AG10803 (cell line): Measurements from ENCODE around the gene GJA1.

ENCODE experiments used
- DNase-seq: peaks from one replicate; pipeline ENCODE4 v3.0.0; 2010; ENCODE audit warnings: low read depth
- H3K4me3 ChIP-seq: 2 replicates; pipeline ENCODE4 v1.5.1; 2011; ENCODE audit warnings: mild to moderate bottlenecking, low read length, control low read depth
- CTCF ChIP-seq: conservative IDR thresholded peaks from 2 replicates; pipeline ENCODE4 v1.5.1; 2011; ENCODE audit warnings: mild to moderate bottlenecking, low read length, control low read depth, inconsistent platforms

GJA1 gene

GRCh38 chr6:121449331-121449730, 13.9 kb downstream of the GJA1 start:
- no peak for TF ChIP-seq CTCF
- DNase-seq = no peak
- H3K4me3 ChIP-seq = no peak overlapping the region

- no peak for DNase-seq
- no peak overlapping the region for H3K4me3 ChIP-seq
- TF ChIP-seq CTCF = no peak
Measured at GRCh38 chr6:121450242-121450641, 14.8 kb downstream of the GJA1 start.

GRCh38 chr6:121451250-121451649, 15.8 kb downstream of the GJA1 start:
- no peak overlapping the region for H3K4me3 ChIP-seq
- DNase-seq = no peak
- TF ChIP-seq CTCF = no peak

GRCh38 chr6:121453191-121453590, 17.7 kb downstream of the GJA1 start:
- no peak overlapping the region for H3K4me3 ChIP-seq
- no peak for DNase-seq
- TF ChIP-seq CTCF = no peak

DNA sequence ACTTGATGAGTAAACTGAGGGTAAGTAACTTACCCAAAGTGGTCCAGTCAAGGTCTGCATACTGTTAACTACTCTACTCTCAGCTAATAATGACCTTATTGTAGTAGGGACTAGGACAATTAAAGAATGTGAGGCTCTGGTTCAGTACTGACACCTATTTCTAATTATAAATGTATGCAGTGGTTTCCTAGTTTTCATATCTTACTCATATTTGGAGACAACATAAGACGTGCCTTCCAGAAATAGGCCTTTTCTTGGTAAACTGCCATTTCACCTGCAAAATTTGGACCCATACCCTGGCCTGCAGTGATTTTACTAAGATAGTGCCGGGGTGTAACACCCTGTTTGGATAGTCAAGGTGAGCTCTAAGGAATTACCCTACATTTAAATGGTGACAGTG, 24.7 kb downstream of the GJA1 start:
- no peak for DNase-seq
- no peak for TF ChIP-seq CTCF
- no peak overlapping the region for H3K4me3 ChIP-seq

- no peak for TF ChIP-seq CTCF
- no peak overlapping the region for H3K4me3 ChIP-seq
- DNase-seq = no peak
Measured at GRCh38 chr6:121463087-121463486, 27.6 kb downstream of the GJA1 start.

GRCh38 chr6:121465101-121465500, 29.7 kb downstream of the GJA1 start:
- no peak for TF ChIP-seq CTCF
- no peak for DNase-seq
- no peak overlapping the region for H3K4me3 ChIP-seq
